ENCODE measurements around the gene MICAL2.

The MICAL2 gene

GRCh38 chr11:12174128-12174476 is 63.7 kb downstream of the MICAL2 start:
- DNase-seq, result no peak

- DNase-seq, result no peak
Observed at GRCh38 chr11:12174477-12175143, 64.2 kb downstream of the MICAL2 start.

GRCh38 chr11:12175694-12176241 is 65.4 kb downstream of the MICAL2 start:
- no peak for DNase-seq

GRCh38 chr11:12176410-12176809 is 66.0 kb downstream of the MICAL2 start:
- no peak for DNase-seq

- no peak for DNase-seq
Observed at GRCh38 chr11:12177739-12178338, 67.4 kb downstream of the MICAL2 start.

GRCh38 chr11:12179019-12179418 is 68.6 kb downstream of the MICAL2 start:
- no peak for DNase-seq

- no peak for DNase-seq
Observed at GRCh38 chr11:12179531-12179930, 69.1 kb downstream of the MICAL2 start.

GRCh38 chr11:12180257-12181205 is 70.1 kb downstream of the MICAL2 start:
- DNase-seq, result no peak

- DNase-seq, result no peak
Observed at GRCh38 chr11:12182302-12182675, 71.9 kb downstream of the MICAL2 start.

- DNase-seq, result peak; percentile 65
Observed at GRCh38 chr11:12182676-12183541, 72.5 kb downstream of the MICAL2 start.

- no peak for DNase-seq
Observed at GRCh38 chr11:12183827-12184620, 73.6 kb downstream of the MICAL2 start.

- no peak for DNase-seq
Observed at GRCh38 chr11:12184699-12185098, 74.3 kb downstream of the MICAL2 start.

- no peak for DNase-seq
Observed at GRCh38 chr11:12185106-12185690, 74.8 kb downstream of the MICAL2 start.

GRCh38 chr11:12185914-12186313 is 75.5 kb downstream of the MICAL2 start:
- peak; percentile 69 for DNase-seq

- no peak for DNase-seq
Observed at GRCh38 chr11:12186701-12187100, 76.3 kb downstream of the MICAL2 start.

GRCh38 chr11:12187399-12187798 is 77.0 kb downstream of the MICAL2 start:
- no peak for DNase-seq

- DNase-seq, result no peak
Observed at GRCh38 chr11:12188548-12189317, 78.3 kb downstream of the MICAL2 start.

- DNase-seq, result no peak
Observed at GRCh38 chr11:12189543-12190235, 79.3 kb downstream of the MICAL2 start.

GRCh38 chr11:12190511-12190910 is 80.1 kb downstream of the MICAL2 start:
- DNase-seq, result no peak
